A549 (cell line): Measurements from ENCODE around the gene RPL41. TPM values are rescaled to one million over a fixed set of nuclear protein-coding genes. Genes with fewer than 3 reads are reported as not detected.

Experiments
- ATAC-seq, 2 experiments: fragments of 200-7000 bp in 1 of 2; fragments of >200 bp in 1 of 2; cut with Nextera tagmentation in 1 of 2; cut with Tn5 transposase in 1 of 2; 3 replicates each; pipeline versions ENCODE4 v1.8.0 to v1.9.1; 2018 to 2020; ENCODE audit warnings: mild to moderate bottlenecking in 1 of 2, moderate library complexity in 1 of 2
- CTCF ChIA-PET: fragments of 300-600 bp; sonication (Branson Sonifier 250); formaldehyde crosslinking; extraction: SDS; loops from one replicate; lab custom pipeline; 2021; ENCODE audit warnings: antibody characterized with exemption, inconsistent platforms; lab: Yijun Ruan, JAX
- POLR2A ChIA-PET: fragments of 350-600 bp; formaldehyde crosslinking; extraction: SDS; loops from one replicate; lab custom pipeline; 2021; ENCODE audit warnings: antibody characterized with exemption, inconsistent platforms; lab: Yijun Ruan, JAX
- DNase-seq, 2 experiments: peaks; one replicate each; pipeline versions ENCODE4 v3.0.0 to v3.0.0-alpha.2; 2011 to 2016; ENCODE audit warnings: low read depth in 1 of 2, low spot score in 1 of 2
- FAIRE-seq: peaks from 2 replicates; lab custom pipeline; 2011; peaks lifted over from hg19 to GRCh38; lab: Jason Lieb, UNC
- H3K27ac ChIP-seq, 2 experiments: fragments of >200 bp; sonication (Bioruptor Twin); formaldehyde crosslinking; 3 replicates each; pipeline ENCODE4 v1.5.1; 2016 to 2017
- H3K4me1 ChIP-seq: fragments of >200 bp; sonication (Bioruptor Twin); formaldehyde crosslinking; 3 replicates; pipeline ENCODE4 v1.6.1; 2016
- H3K4me2 ChIP-seq: fragments of >200 bp; sonication (Bioruptor Twin); formaldehyde crosslinking; 3 replicates; pipeline ENCODE4 v1.6.1; 2016
- H3K4me3 ChIP-seq: fragments of >200 bp; sonication (Bioruptor Twin); formaldehyde crosslinking; 3 replicates; pipeline ENCODE4 v1.5.1; 2016
- H3K9me3 ChIP-seq: fragments of >200 bp; sonication (Bioruptor Twin); formaldehyde crosslinking; 3 replicates; pipeline ENCODE4 v1.6.1; 2016
- ATOH8 ChIP-seq: fragments of 250-450 bp; sonication (Bioruptor Pico); IDR thresholded peaks from 2 replicates; pipeline ENCODE4 v1.5.0; 2020; ENCODE audit warnings: low read depth, mild to moderate bottlenecking, moderate library complexity
- BHLHE40 ChIP-seq: IDR thresholded peaks from 2 replicates; pipeline ENCODE4 v1.6.1; 2012; ENCODE audit warnings: low read depth, low read length, inconsistent platforms
- CBX2 ChIP-seq: fragments of 200-600 bp; sonication (generic); IDR thresholded peaks from 2 replicates; pipeline ENCODE4 v1.6.1; 2016; ENCODE audit warnings: low read depth, mild to moderate bottlenecking, borderline replicate concordance
- CEBPB ChIP-seq, 2 experiments: fragments of >200 bp in 1 of 2; sonication (Bioruptor Twin) in 1 of 2; formaldehyde crosslinking in 1 of 2; IDR thresholded peaks; 2 replicates each; pipeline ENCODE4 v1.6.1; 2012 to 2016
- CHD4 ChIP-seq: fragments of 200-600 bp; sonication (generic); IDR thresholded peaks from 2 replicates; pipeline ENCODE4 v1.6.1; 2016; ENCODE audit warnings: antibody characterized with exemption, mild to moderate bottlenecking, borderline replicate concordance
- EHMT2 ChIP-seq: fragments of 200-600 bp; sonication (generic); IDR thresholded peaks from 2 replicates; pipeline ENCODE4 v1.6.1; 2016; ENCODE audit warnings: antibody characterized with exemption, low read depth, mild to moderate bottlenecking, moderate library complexity
- FOSL2 ChIP-seq, 2 experiments: fragments of 450-650 bp in 1 of 2; fragments of >200 bp in 1 of 2; sonication (Bioruptor Twin) in 1 of 2; formaldehyde crosslinking; IDR thresholded peaks; 2 replicates each; pipeline versions ENCODE4 v1.5.0 to v1.6.1; 2016 to 2020; ENCODE audit warnings: mild to moderate bottlenecking in 1 of 2, moderate library complexity in 1 of 2
- FOXS1 ChIP-seq: fragments of 250-450 bp; sonication (Bioruptor Pico); IDR thresholded peaks from 2 replicates; pipeline ENCODE4 v1.5.0; 2020; ENCODE audit warnings: mild to moderate bottlenecking, moderate library complexity
- HES2 ChIP-seq: fragments of >200 bp; sonication (Bioruptor Twin); formaldehyde crosslinking; IDR thresholded peaks from 2 replicates; pipeline ENCODE4 v1.6.1; 2016
- MAX ChIP-seq: IDR thresholded peaks from 2 replicates; pipeline ENCODE4 v1.6.1; 2012
- NPAS2 ChIP-seq: fragments of 250-450 bp; sonication (Bioruptor Pico); IDR thresholded peaks from 2 replicates; pipeline ENCODE4 v1.8.0; 2022; ENCODE audit warnings: mild to moderate bottlenecking, moderate library complexity, borderline replicate concordance
- PBX3 ChIP-seq: IDR thresholded peaks from 2 replicates; pipeline ENCODE4 v1.6.1; 2012
- PHF8 ChIP-seq: fragments of 200-600 bp; sonication (generic); IDR thresholded peaks from 2 replicates; pipeline ENCODE4 v1.6.1; 2016; ENCODE audit warnings: low read depth, mild to moderate bottlenecking, antibody characterized with exemption, moderate library complexity, borderline replicate concordance
- POLR2AphosphoS2 ChIP-seq: conservative IDR thresholded peaks from 2 replicates; pipeline ENCODE4 v1.6.1; 2012; ENCODE audit warnings: low read length, improper control_type of control experiment, inconsistent platforms
- RARB ChIP-seq: fragments of 250-450 bp; sonication (Bioruptor Pico); IDR thresholded peaks from 2 replicates; pipeline ENCODE4 v1.8.0; 2021; ENCODE audit warnings: mild to moderate bottlenecking, moderate library complexity
- REST ChIP-seq: fragments of 200-600 bp; sonication (generic); IDR thresholded peaks from 2 replicates; pipeline ENCODE4 v1.6.1; 2016; ENCODE audit warnings: antibody characterized with exemption, mild to moderate bottlenecking, moderate library complexity
- SREBF2 ChIP-seq: fragments of 450-650 bp; IDR thresholded peaks from 2 replicates; pipeline ENCODE4 v1.6.1; 2014; ENCODE audit warnings: mild to moderate bottlenecking, moderate library complexity
- USF2 ChIP-seq: fragments of 450-650 bp; IDR thresholded peaks from 2 replicates; pipeline ENCODE4 v1.6.1; 2014; ENCODE audit warnings: antibody characterized with exemption
- ZSCAN20 ChIP-seq: fragments of 250-450 bp; sonication (Bioruptor Pico); IDR thresholded peaks from 2 replicates; pipeline ENCODE4 v1.8.0; 2022; ENCODE audit warnings: mild to moderate bottlenecking, moderate library complexity
- WGBS: methylation state at CpG from one replicate; pipeline ENCODE4 v1.1.6; 2017; ENCODE audit errors: missing lambda C conversion rate; 5-methylcytosine and 5-hydroxymethylcytosine counted together
- polyA plus RNA-seq, 4 experiments: library from polyadenylated mRNA; depleted of rRNA in 3 of 4; stranded (reverse); fragments of >200 nt; fragmentation: RNase III in 1 of 4; extraction: RNeasy Plus Mini Kit Qiagen cat#74134 plus additional on column Dnase treatment in 1 of 4; gene quantifications; 2 replicates in 3 of 4; 3 replicates in 1 of 4; pipeline ENCODE4 v1.2.3, GENCODE V29; 2011 to 2017

RPL41 gene
- polyA plus RNA-seq, 2 of the 4 experiments (the other 2 are of a cell fraction) = 8,804 to 9,351 TPM

- DNase-seq (peak in 1 of 2 experiments; percentile 29), ATAC-seq (peak; percentile 36 to 45)
Observed at GRCh38 chr12:56128670-56129205, 12.3 kb downstream of the RPL41 start.

GRCh38 chr12:56129206-56129941, 12.9 kb downstream of the RPL41 start:
- FAIRE-seq = no peak
- peak; percentile 46 to 47 for DNase-seq
- Histone ChIP-seq H3K4me3 (peak overlapping the region; percentile 76), H3K9me3 (no peaks in the 10 kb centered on the region), H3K27ac (peak overlapping the region; percentile 87 to 89), H3K4me1 (peaks cover 25% of the 10 kb centered on the region), H3K4me2 (peak overlapping the region; percentile 84)
- ChIA-PET CTCF (interaction anchor here (0.8 to 15.7 kb wide), 6 partner anchors 9 to 82 kb away, joined by 3 to 204 read pairs (median 9); partner anchors contain the start of genes MYL6 and SMARCC2), POLR2A (interaction anchor here (1.9 to 2.0 kb wide), 2 partner anchors 29 to 93 kb away, joined by 10 to 14 read pairs; partner anchors contain the start of genes MYL6 and RNF41)
- WGBS = 19% methylated on average over 19 of the region's 29 CpGs
- ATAC-seq = peak; percentile 45 to 51; a peak in 5 of 6 replicates
- TF ChIP-seq MAX (0 out of 2 replicates have a peak, but pooled peaks have one; percentile 10), USF2 (no peak)

More at GRCh38 chr12:56128670-56129205, 12.3 kb downstream of the RPL41 start:
- 1% methylated on average over 20 of the region's 20 CpGs for WGBS
- Histone ChIP-seq H3K27ac (peak overlapping the region; percentile 87 to 89), H3K4me1 (peaks cover 25% of the 10 kb centered on the region)
- CTCF ChIA-PET = interaction anchor here (0.6 to 15.7 kb wide), 9 partner anchors 10 to 248 kb away, joined by 3 to 204 read pairs (median 6); partner anchors contain the start of genes MYL6, MYL6B, SMARCC2 and ZC3H10
- TF ChIP-seq CHD4 (no peak), NPAS2 (CRISPR knock-in tag) (no peak), FOSL2 (IDR thresholded peaks at IDR 0.05) (no peak), FOSL2 (CRISPR knock-in tag; IDR thresholded peaks at IDR 0.05) (peak; percentile 71), CBX2 (no peak), USF2 (no peak), POLR2AphosphoS2 (no peak), EHMT2 (no peak), MAX (0 out of 2 replicates have a peak, but pooled peaks have one; percentile 8), PBX3 (no peak)
- TF ChIP-seq, all 56 proteins: peak for 2
- peak overlapping the region; percentile 84 for H3K4me2 ChIP-seq
- H3K9me3 ChIP-seq = no peaks in the 10 kb centered on the region
- H3K4me3 ChIP-seq = peak overlapping the region; percentile 76
- no peak for FAIRE-seq
- POLR2A ChIA-PET = interaction anchor here (0.9 to 2.0 kb wide), 11 partner anchors 10 to 155 kb away, joined by 3 to 40 read pairs (median 8); partner anchors contain the start of genes MYL6, MYL6B, PA2G4 and RAB5B

- no peak for FAIRE-seq
- TF ChIP-seq BHLHE40 (no peak), HES2 (no peak), SREBF2 (no peak), FOSL2 (IDR thresholded peaks at IDR 0.05) (no peak), FOSL2 (CRISPR knock-in tag; IDR thresholded peaks at IDR 0.05) (no peak), ZSCAN20 (CRISPR knock-in tag) (no peak), ATOH8 (CRISPR knock-in tag) (no peak), FOXS1 (CRISPR knock-in tag) (no peak), CHD4 (no peak), REST (no peak), CEBPB (IDR thresholded peaks at IDR 0.05) (no peak), RARB (CRISPR knock-in tag) (no peak), PHF8 (no peak)
Observed at GRCh38 chr12:56129942-56130495, 13.6 kb downstream of the RPL41 start.

More at GRCh38 chr12:56129942-56130495, 13.6 kb downstream of the RPL41 start:
- ATAC-seq (no peak), DNase-seq (no peak)
- Histone ChIP-seq H3K4me2 (peak overlapping the region; percentile 84), H3K4me1 (peaks cover 25% of the 10 kb centered on the region), H3K9me3 (no peaks in the 10 kb centered on the region), H3K4me3 (peak overlapping the region; percentile 76; the same call in 1 of the 3 replicates), H3K27ac (peak overlapping the region in 1 of 2 experiments; percentile 89; a peak in 4 of 6 replicates)
- whole genome bisulfite sequencing = 89% methylated on average over 22 of the region's 22 CpGs
- ChIA-PET POLR2A (no interaction called here), CTCF (interaction anchor here (0.8 to 15.7 kb wide), 5 partner anchors 9 to 60 kb away, joined by 3 to 204 read pairs (median 12); partner anchors contain the start of genes MYL6 and SMARCC2)
